CD4-positive, alpha-beta T cell treated with Interleukin-6 for 4 hours (primary cell): ENCODE data around the gene MFF.

Experiments used
- DNase-seq: peaks from one replicate; pipeline ENCODE4 v3.0.0-alpha.2; 2020; ENCODE audit warnings: mixed read lengths

The MFF gene

GRCh38 chr2:227324995-227325838 is at the start of gene MFF:
Gene MFF, plus strand, starts transcription at chr2:227325251. Its CDS starts 5,415 bp downstream, at chr2:227330666.
- peak; percentile 93 for DNase-seq

GRCh38 chr2:227280895-227281294 is 44.2 kb upstream of the MFF start:
- DNase-seq = no peak

GRCh38 chr2:227285741-227286236 is 39.3 kb upstream of the MFF start:
- no peak for DNase-seq

GRCh38 chr2:227287771-227288170 is 37.3 kb upstream of the MFF start:
- DNase-seq = no peak

- no peak for DNase-seq
Observed at GRCh38 chr2:227292314-227292713, 32.7 kb upstream of the MFF start.

GRCh38 chr2:227293531-227293930 is 31.5 kb upstream of the MFF start:
- no peak for DNase-seq

GRCh38 chr2:227295806-227296205 is 29.2 kb upstream of the MFF start:
- DNase-seq = no peak

- no peak for DNase-seq
Observed at GRCh38 chr2:227296671-227297405, 28.2 kb upstream of the MFF start.

- no peak for DNase-seq
Observed at GRCh38 chr2:227301523-227301922, 23.5 kb upstream of the MFF start.

- no peak for DNase-seq
Observed at GRCh38 chr2:227308784-227309183, 16.3 kb upstream of the MFF start.

GRCh38 chr2:227310756-227311110 is 14.3 kb upstream of the MFF start:
- no peak for DNase-seq

- DNase-seq = no peak
Observed at GRCh38 chr2:227311861-227312506, 13.1 kb upstream of the MFF start.

- DNase-seq = no peak
Observed at GRCh38 chr2:227312579-227312978, 12.5 kb upstream of the MFF start.

GRCh38 chr2:227313310-227313709 is 11.7 kb upstream of the MFF start:
- no peak for DNase-seq

- DNase-seq = no peak
Observed at GRCh38 chr2:227317834-227318233, 7.2 kb upstream of the MFF start.

GRCh38 chr2:227320305-227321094 is 4.6 kb upstream of the MFF start:
- no peak for DNase-seq

GRCh38 chr2:227322530-227323205 is 2.4 kb upstream of the MFF start:
- DNase-seq = no peak

- DNase-seq = no peak
Observed at GRCh38 chr2:227323818-227324217, 1.2 kb upstream of the MFF start.

- DNase-seq = peak; percentile 1
Observed at GRCh38 chr2:227324642-227324994, 433 bp upstream of the MFF start.

- peak; percentile 9 for DNase-seq
Observed at GRCh38 chr2:227325839-227326195, 766 bp downstream of the MFF start.

- no peak for DNase-seq
Observed at GRCh38 chr2:227326783-227327182, 1.7 kb downstream of the MFF start.

- DNase-seq = no peak
Observed at GRCh38 chr2:227335713-227336112, 10.7 kb downstream of the MFF start.
